Ovary (tissue), 9 donors: ENCODE data around the gene CPSF3. TPM values are rescaled to one million over a fixed set of nuclear protein-coding genes. Genes with fewer than 3 reads are reported as not detected.

Experiments used
- DNase-seq, 5 donors: peaks; one replicate each; pipeline ENCODE4 v3.0.0-alpha.2; 2019 to 2020
- H3K27ac ChIP-seq, 2 donors: fragments of 200-600 bp; one replicate each; pipeline versions ENCODE4 v1.5.1 to v1.8.0; 2019 to 2022
- H3K27me3 ChIP-seq: fragments of 200-600 bp; one replicate; pipeline ENCODE4 v1.8.0; 2022
- H3K36me3 ChIP-seq: fragments of 200-600 bp; sonication (generic); one replicate; pipeline ENCODE4 v1.5.1; 2019
- H3K4me1 ChIP-seq: one replicate; pipeline ENCODE4 v1.8.1; 2013; ENCODE audit warnings: mild to moderate bottlenecking, moderate library complexity; ENCODE audit not compliant: insufficient read depth
- H3K4me3 ChIP-seq: fragments of 200-600 bp; sonication (generic); one replicate; pipeline ENCODE4 v1.5.1; 2017
- H3K9me3 ChIP-seq, 2 donors: fragments of 200-600 bp in 1 of 2; sonication (generic) in 1 of 2; one replicate each; pipeline versions ENCODE4 v1.5.1 to v1.8.1; 2013 to 2019; ENCODE audit warnings: mild to moderate bottlenecking in 1 of 2, moderate library complexity in 1 of 2
- EP300 ChIP-seq: sonication (generic); formaldehyde crosslinking; IDR thresholded peaks from one replicate; pipeline ENCODE4 v1.6.1; 2017; ENCODE audit warnings: antibody characterized with exemption
- POLR2A ChIP-seq: fragments of 450-650 bp; IDR thresholded peaks from one replicate; pipeline ENCODE4 v1.6.1; 2017; ENCODE audit warnings: antibody characterized with exemption, mild to moderate bottlenecking, moderate library complexity
- WGBS, 3 donors: extraction: QIAGEN DNeasy Blood & Tissue Kit in 1 of 3; methylation state at CpG; one replicate each; pipeline versions ENCODE4 v1.1.5 to v1.1.7; 2013 to 2017; 5-methylcytosine and 5-hydroxymethylcytosine counted together
- intact Hi-C, 4 donors: fragments of 100-400 bp; cut with DNase I; formaldehyde crosslinking; loops; one replicate each; pipeline versions ENCODE4 v1.11.0 to v1.15.1; 2022 to 2023
- polyA plus RNA-seq, 2 donors: library from polyadenylated mRNA; stranded (reverse); fragments of 200-250 nt in 1 of 2; fragments of 350-450 nt in 1 of 2; fragmentation: Illumina TruSeq in 1 of 2; extraction: RNeasy Lipid Tissue Mini Kit (QIAGEN cat#74804) in 1 of 2; gene quantifications; one replicate each; pipeline ENCODE4 v1.2.3, GENCODE V29; 2013 to 2014
- total RNA-seq, 7 donors: library from RNA; depleted of rRNA in 2 of 7; stranded (reverse); fragments of >200 nt in 2 of 7; fragmentation: NEBNext Ultra II Directional in 3 of 7; extraction: Animal tissue kit (Norgen Biotek cat#: 25700) in 3 of 7; gene quantifications; one replicate each; pipeline versions ENCODE4 v1.1.0 to v1.2.4, GENCODE V29; 2016 to 2023
- TF ChIP-seq, protein P1 (sequence below), 3 donors: fragments of 450-650 bp in 2 of 3; fragments of 200-600 bp in 1 of 3; IDR thresholded peaks; one replicate each; pipeline versions ENCODE4 v1.5.1 to v1.8.0; 2016 to 2022; ENCODE audit warnings: antibody characterized with exemption in 3 of 3, mild to moderate bottlenecking in 1 of 3
- donor health status: DM: no; HTN: no; CAD: no; lungs with moderate emphysema.
- donor health status: DM: no; HTN: no; CAD: no.
- donor health status: Bipolar disorder and iron deficiency.
- donor health status: DM: yes; HTN: yes; CAD: no.
- donor health status: DM: no; HTN: no; CAD: no.
- donor health status: DM: yes; HTN: yes; CAD: no.

CPSF3 gene
- total and polyA plus RNA-seq, 9 donors, result 11.8 to 25.0 (median 19.8) TPM

DNA sequence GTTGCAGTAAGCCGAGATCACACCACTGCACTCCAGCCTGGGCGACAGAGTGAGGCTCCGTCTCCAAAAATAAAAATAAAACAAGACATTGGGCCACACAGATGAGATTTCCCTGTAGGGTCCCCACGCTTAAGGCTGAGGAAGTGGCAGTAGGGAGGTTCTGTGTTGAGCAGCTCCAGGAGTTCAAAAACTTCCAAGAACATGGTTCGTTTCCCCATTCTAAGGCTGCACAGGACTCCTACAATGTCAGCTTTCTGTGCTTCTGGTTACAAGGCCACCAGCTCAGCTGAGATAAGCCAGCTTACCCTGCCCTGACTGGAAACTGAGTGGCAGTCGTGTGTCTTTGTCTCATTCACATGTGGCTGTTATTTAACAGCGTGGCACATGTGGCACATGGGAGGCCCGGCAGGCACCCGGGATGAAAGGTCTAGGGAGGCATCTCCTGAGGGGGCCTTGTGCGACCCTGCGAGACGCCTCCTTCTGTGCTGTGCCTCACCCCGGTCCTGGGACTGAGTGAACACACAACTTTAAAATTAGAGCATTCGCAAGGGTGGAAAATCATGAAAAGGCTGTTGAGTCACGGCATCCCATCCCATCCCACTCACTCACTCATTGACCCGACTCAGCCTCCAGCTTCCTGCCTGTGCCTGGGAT lies 7.8 kb upstream of the CPSF3 start:
- no peak overlapping the region for H3K27ac ChIP-seq
- no peak for DNase-seq
- H3K36me3 ChIP-seq, result no peaks in the 10 kb centered on the region
- no peaks in the 10 kb centered on the region for H3K27me3 ChIP-seq
- H3K4me3 ChIP-seq, result no peak overlapping the region
- intact Hi-C loops, result no loop called here
- H3K4me1 ChIP-seq, result no peaks in the 10 kb centered on the region
- 81 to 86% (median 82%) methylated on average over 16 of the region's 16 CpGs for WGBS, 3 donors
- TF ChIP-seq, protein P1, sequence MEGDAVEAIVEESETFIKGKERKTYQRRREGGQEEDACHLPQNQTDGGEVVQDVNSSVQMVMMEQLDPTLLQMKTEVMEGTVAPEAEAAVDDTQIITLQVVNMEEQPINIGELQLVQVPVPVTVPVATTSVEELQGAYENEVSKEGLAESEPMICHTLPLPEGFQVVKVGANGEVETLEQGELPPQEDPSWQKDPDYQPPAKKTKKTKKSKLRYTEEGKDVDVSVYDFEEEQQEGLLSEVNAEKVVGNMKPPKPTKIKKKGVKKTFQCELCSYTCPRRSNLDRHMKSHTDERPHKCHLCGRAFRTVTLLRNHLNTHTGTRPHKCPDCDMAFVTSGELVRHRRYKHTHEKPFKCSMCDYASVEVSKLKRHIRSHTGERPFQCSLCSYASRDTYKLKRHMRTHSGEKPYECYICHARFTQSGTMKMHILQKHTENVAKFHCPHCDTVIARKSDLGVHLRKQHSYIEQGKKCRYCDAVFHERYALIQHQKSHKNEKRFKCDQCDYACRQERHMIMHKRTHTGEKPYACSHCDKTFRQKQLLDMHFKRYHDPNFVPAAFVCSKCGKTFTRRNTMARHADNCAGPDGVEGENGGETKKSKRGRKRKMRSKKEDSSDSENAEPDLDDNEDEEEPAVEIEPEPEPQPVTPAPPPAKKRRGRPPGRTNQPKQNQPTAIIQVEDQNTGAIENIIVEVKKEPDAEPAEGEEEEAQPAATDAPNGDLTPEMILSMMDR (IDR thresholded peaks at IDR 0.05), result no peak
- TF ChIP-seq EP300 (no peak), POLR2A (no peak)
- no peaks in the 10 kb centered on the region for H3K9me3 ChIP-seq

GRCh38 chr2:9416267-9416961 lies 7.0 kb upstream of the CPSF3 start:
- no peak overlapping the region for H3K4me3 ChIP-seq
- peaks cover 1% of the 10 kb centered on the region for H3K4me1 ChIP-seq
- WGBS, 3 donors, result 73 to 81% (median 76%) methylated on average over 9 of the region's 9 CpGs
- no peaks in the 10 kb centered on the region for H3K27me3 ChIP-seq
- H3K36me3 ChIP-seq, result no peaks in the 10 kb centered on the region
- intact Hi-C loops, result no loop called here
- no peak for TF ChIP-seq POLR2A
- TF ChIP-seq EP300, result no peak
- TF ChIP-seq, protein P1 (IDR thresholded peaks at IDR 0.05), result no peak
- no peak for DNase-seq
- H3K9me3 ChIP-seq, result no peaks in the 10 kb centered on the region
- H3K27ac ChIP-seq, result no peak overlapping the region

DNA sequence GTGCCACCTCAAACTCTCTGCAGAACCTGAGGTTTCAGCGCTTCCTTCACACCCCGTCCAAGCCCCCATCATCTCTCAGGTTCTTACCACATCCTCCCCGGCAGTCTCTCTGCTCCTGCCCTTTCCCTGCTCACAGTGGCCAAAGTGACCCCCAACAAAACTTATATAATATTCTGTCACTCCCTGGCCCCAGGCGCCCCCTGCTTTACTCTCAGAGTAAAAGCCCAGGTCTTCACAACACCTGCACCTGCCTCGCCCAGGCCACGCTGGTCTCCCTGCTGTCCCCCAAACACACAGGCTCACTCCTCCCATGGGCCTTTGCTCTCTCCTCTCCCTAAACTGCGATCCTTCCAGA lies 6.5 kb upstream of the CPSF3 start:
- WGBS, 3 donors, result 93 to 96% (median 94%) methylated on average over 7 of the region's 7 CpGs
- no peak for DNase-seq
- no peaks in the 10 kb centered on the region for H3K36me3 ChIP-seq

GRCh38 chr2:9417725-9418124 lies 5.7 kb upstream of the CPSF3 start:
- WGBS, 3 donors, result 59 to 64% (median 62%) methylated on average over 3 of the region's 3 CpGs
- TF ChIP-seq POLR2A (no peak), EP300 (no peak)
- TF ChIP-seq, protein P1 (IDR thresholded peaks at IDR 0.05), result no peak
- Histone ChIP-seq H3K27me3 (no peaks in the 10 kb centered on the region), H3K4me1 (peaks cover 6% of the 10 kb centered on the region), H3K36me3 (no peaks in the 10 kb centered on the region), H3K4me3 (no peak overlapping the region), H3K27ac (no peak overlapping the region), H3K9me3 (no peaks in the 10 kb centered on the region)
- intact Hi-C loops, result no loop called here
- no peak for DNase-seq

More for the DNA sequence above, 6.5 kb upstream of the CPSF3 start:
- Histone ChIP-seq H3K9me3 (no peaks in the 10 kb centered on the region), H3K4me1 (peaks cover 2% of the 10 kb centered on the region), H3K27me3 (no peaks in the 10 kb centered on the region), H3K4me3 (no peak overlapping the region), H3K27ac (no peak overlapping the region)
- intact Hi-C loops, result no loop called here
- TF ChIP-seq POLR2A (no peak), EP300 (no peak)
- TF ChIP-seq, protein P1 (IDR thresholded peaks at IDR 0.05), result no peak
